Endometrium (tissue), 2 donors: ENCODE results near the gene TGFBR3.

Experiments
- FAIRE-seq: peaks from 2 replicates; lab custom pipeline; 2012; peaks lifted over from hg19 to GRCh38; lab: Jason Lieb, UNC
- donor health status: control.
- donor health status: control.

The TGFBR3 gene

GRCh38 chr1:91777630-91778300 is 108.2 kb downstream of the TGFBR3 start:
- no peak for FAIRE-seq

GRCh38 chr1:91777196-91777595 is 108.8 kb downstream of the TGFBR3 start:
- FAIRE-seq: no peak

GRCh38 chr1:91776068-91776794 is 109.7 kb downstream of the TGFBR3 start:
- no peak for FAIRE-seq

- FAIRE-seq: no peak
These were observed 110.7 kb downstream of the TGFBR3 start for GRCh38 chr1:91775227-91775626.

- no peak for FAIRE-seq
These were observed 111.3 kb downstream of the TGFBR3 start for GRCh38 chr1:91774520-91775203.

- FAIRE-seq: no peak
These were observed 114.2 kb downstream of the TGFBR3 start for GRCh38 chr1:91771717-91772116.

- FAIRE-seq: no peak
These were observed 115.2 kb downstream of the TGFBR3 start for GRCh38 chr1:91770667-91771268.

- no peak for FAIRE-seq
These were observed 116.2 kb downstream of the TGFBR3 start for GRCh38 chr1:91769742-91770141.

GRCh38 chr1:91768786-91769725 is 116.9 kb downstream of the TGFBR3 start:
- FAIRE-seq: no peak

GRCh38 chr1:91768120-91768519 is 117.8 kb downstream of the TGFBR3 start:
- no peak for FAIRE-seq

GRCh38 chr1:91766883-91767282 is 119.1 kb downstream of the TGFBR3 start:
- no peak for FAIRE-seq

- FAIRE-seq: no peak
These were observed 120.0 kb downstream of the TGFBR3 start for GRCh38 chr1:91765880-91766443.

GRCh38 chr1:91765293-91765692 is 120.7 kb downstream of the TGFBR3 start:
- no peak for FAIRE-seq

GRCh38 chr1:91764471-91765115 is 121.4 kb downstream of the TGFBR3 start:
- no peak for FAIRE-seq

GRCh38 chr1:91763252-91763651 is 122.7 kb downstream of the TGFBR3 start:
- no peak for FAIRE-seq

- no peak for FAIRE-seq
These were observed 124.6 kb downstream of the TGFBR3 start for GRCh38 chr1:91761295-91761721.

GRCh38 chr1:91760512-91760911 is 125.4 kb downstream of the TGFBR3 start:
- FAIRE-seq: no peak

GRCh38 chr1:91759076-91759475 is 126.9 kb downstream of the TGFBR3 start:
- FAIRE-seq: no peak

GRCh38 chr1:91757763-91758460 is 128.0 kb downstream of the TGFBR3 start:
- no peak for FAIRE-seq

- no peak for FAIRE-seq
These were observed 130.2 kb downstream of the TGFBR3 start for GRCh38 chr1:91755702-91756287.
